IMR-90 (cell line): ENCODE data around the gene DOCK2. TPM values are rescaled to one million over a fixed set of nuclear protein-coding genes. Genes with fewer than 3 reads are reported as not detected.

Experiments
- ATAC-seq: fragments of 200-7000 bp; cut with Tn5 transposase; 2 replicates; pipeline ENCODE4 v1.9.1; 2020; ENCODE audit warnings: low read depth, mild to moderate bottlenecking, moderate library complexity
- BruUV-seq: library from RNA; stranded (reverse); fragments of 400-500 nt; replicated peaks from 2 replicates; lab custom pipeline; 2021; lab: Mats Ljungman, UMichigan
- CTCF ChIA-PET: fragments of 300-600 bp; formaldehyde crosslinking; extraction: SDS; loops from one replicate; lab custom pipeline; 2021; ENCODE audit warnings: antibody characterized with exemption; lab: Yijun Ruan, JAX
- POLR2A ChIA-PET: fragments of 300-600 bp; sonication (Branson Sonifier 250); formaldehyde crosslinking; loops from one replicate; lab custom pipeline; 2022; ENCODE audit warnings: antibody characterized with exemption; ENCODE audit not compliant: unreplicated experiment; lab: Charles Lee
- DNase-seq: peaks from one replicate; pipeline ENCODE4 v3.0.0; 2013
- H2AFZ ChIP-seq: replicated peaks from 2 replicates; pipeline ENCODE3; 2013; ENCODE audit warnings: low read length, mild to moderate bottlenecking; ENCODE audit not compliant: poor library complexity
- H2AK5ac ChIP-seq: 2 replicates; pipeline ENCODE4 v1.6.1; 2013; ENCODE audit warnings: low read depth, low read length, inconsistent platforms
- H2AK9ac ChIP-seq: replicated peaks from 2 replicates; pipeline ENCODE3; 2013; ENCODE audit warnings: mild to moderate bottlenecking, low read depth, low read length, moderate library complexity; ENCODE audit not compliant: poor library complexity
- H2BK120ac ChIP-seq: 2 replicates; pipeline ENCODE4 v1.6.1; 2013; ENCODE audit warnings: low read depth, low read length, inconsistent platforms
- H2BK15ac ChIP-seq: 3 replicates; pipeline ENCODE4 v1.6.1; 2013; ENCODE audit warnings: low read depth, low read length, inconsistent platforms
- H2BK20ac ChIP-seq: 2 replicates; pipeline ENCODE4 v1.6.1; 2013; ENCODE audit warnings: low read depth, mild to moderate bottlenecking, inconsistent platforms, low read length, moderate library complexity
- H2BK5ac ChIP-seq: 2 replicates; pipeline ENCODE4 v1.6.1; 2013; ENCODE audit warnings: mild to moderate bottlenecking, low read depth, low read length, inconsistent platforms; ENCODE audit not compliant: poor library complexity, severe bottlenecking
- H3K14ac ChIP-seq: replicated peaks from 2 replicates; pipeline ENCODE4 v1.6.1; 2013; ENCODE audit warnings: low read depth, low read length, inconsistent platforms
- H3K18ac ChIP-seq: 2 replicates; pipeline ENCODE4 v1.6.1; 2013; ENCODE audit warnings: low read depth, low read length, control low read depth
- H3K23ac ChIP-seq: 2 replicates; pipeline ENCODE4 v1.6.1; 2013; ENCODE audit warnings: low read depth, low read length, inconsistent platforms
- H3K27ac ChIP-seq: 2 replicates; pipeline ENCODE4 v1.5.1; 2013; ENCODE audit warnings: mild to moderate bottlenecking, control low read depth, low read length; ENCODE audit not compliant: insufficient read depth
- H3K27me3 ChIP-seq: 2 replicates; pipeline ENCODE4 v1.6.1; 2013; ENCODE audit warnings: low read length; ENCODE audit not compliant: control insufficient read depth, insufficient read depth
- H3K36me3 ChIP-seq: 2 replicates; pipeline ENCODE4 v1.6.1; 2013; ENCODE audit warnings: low read length, mixed read lengths; ENCODE audit not compliant: control insufficient read depth, insufficient read depth
- H3K4ac ChIP-seq: 2 replicates; pipeline ENCODE4 v1.6.1; 2013; ENCODE audit warnings: low read depth, low read length, inconsistent platforms
- H3K4me1 ChIP-seq: 2 replicates; pipeline ENCODE4 v1.6.1; 2013; ENCODE audit warnings: low read length, mixed read lengths; ENCODE audit not compliant: control insufficient read depth, insufficient read depth
- H3K4me2 ChIP-seq: 2 replicates; pipeline ENCODE4 v1.6.1; 2013; ENCODE audit warnings: low read depth, mild to moderate bottlenecking, control low read depth, low read length, moderate library complexity
- H3K4me3 ChIP-seq: 2 replicates; pipeline ENCODE4 v1.5.1; 2013; ENCODE audit warnings: low read depth, mild to moderate bottlenecking, control low read depth, low read length, moderate library complexity; ENCODE audit not compliant: insufficient read depth
- H3K56ac ChIP-seq: 2 replicates; pipeline ENCODE4 v1.6.1; 2013; ENCODE audit warnings: low read length, inconsistent platforms; ENCODE audit not compliant: insufficient read depth; ENCODE audit errors: extremely low read depth
- H3K79me1 ChIP-seq, 2 experiments: 2 replicates each; pipeline ENCODE4 v1.6.1; 2013; ENCODE audit warnings: low read length in 2 of 2, inconsistent platforms in 1 of 2, low read depth in 1 of 2
- H3K9ac ChIP-seq: 2 replicates; pipeline ENCODE4 v1.6.1; 2013; ENCODE audit warnings: low read depth, low read length, control low read depth
- H3K9me1 ChIP-seq: 2 replicates; pipeline ENCODE4 v1.6.1; 2013; ENCODE audit warnings: low read length, inconsistent platforms; ENCODE audit not compliant: insufficient read depth
- H3K9me3 ChIP-seq: 2 replicates; pipeline ENCODE4 v1.6.1; 2013; ENCODE audit warnings: low read length; ENCODE audit not compliant: control insufficient read depth, insufficient read depth
- H4K20me1 ChIP-seq: 2 replicates; pipeline ENCODE4 v1.6.1; 2013; ENCODE audit warnings: low read length, inconsistent platforms; ENCODE audit not compliant: insufficient read depth
- H4K5ac ChIP-seq: 2 replicates; pipeline ENCODE4 v1.6.1; 2013; ENCODE audit warnings: mild to moderate bottlenecking, low read depth, low read length, control low read depth
- H4K8ac ChIP-seq, 2 experiments: 2 replicates each; pipeline ENCODE4 v1.6.1; 2013; ENCODE audit warnings: low read depth in 2 of 2, low read length in 2 of 2, control low read depth in 1 of 2, inconsistent platforms in 1 of 2
- H4K91ac ChIP-seq: 2 replicates; pipeline ENCODE4 v1.6.1; 2013; ENCODE audit warnings: low read depth, low read length, inconsistent platforms; ENCODE audit not compliant: insufficient read depth
- BHLHE40 ChIP-seq: fragments of 150-350 bp; IDR thresholded peaks from 2 replicates; pipeline ENCODE4 v1.6.1; 2016; ENCODE audit warnings: mild to moderate bottlenecking, low read depth, low read length
- CEBPB ChIP-seq: IDR thresholded peaks from 2 replicates; pipeline ENCODE4 v1.6.1; 2012; ENCODE audit warnings: low read depth, low read length, improper control_type of control experiment
- CHD1 ChIP-seq: IDR thresholded peaks from 2 replicates; pipeline ENCODE4 v1.6.1; 2012; ENCODE audit warnings: low read depth, low read length, improper control_type of control experiment
- MXI1 ChIP-seq: IDR thresholded peaks from 2 replicates; pipeline ENCODE4 v1.6.1; 2012; ENCODE audit warnings: low read depth, mild to moderate bottlenecking, low read length, moderate library complexity, borderline replicate concordance
- NFE2L2 ChIP-seq: fragments of 150-350 bp; IDR thresholded peaks from 2 replicates; pipeline ENCODE4 v1.6.1; 2016; ENCODE audit warnings: low read depth, mild to moderate bottlenecking, low read length
- POLR2A ChIP-seq: IDR thresholded peaks from 2 replicates; pipeline ENCODE4 v1.6.1; 2012; ENCODE audit warnings: mild to moderate bottlenecking, low read depth, low read length
- RAD21 ChIP-seq: IDR thresholded peaks from 2 replicates; pipeline ENCODE4 v1.6.1; 2012; ENCODE audit warnings: low read length, improper control_type of control experiment
- RFX5 ChIP-seq: IDR thresholded peaks from 2 replicates; pipeline ENCODE4 v1.8.0; 2012; ENCODE audit warnings: low read depth, mild to moderate bottlenecking, low read length, moderate library complexity
- SMC3 ChIP-seq: fragments of 150-350 bp; IDR thresholded peaks from 2 replicates; pipeline ENCODE4 v1.6.1; 2016; ENCODE audit warnings: low read depth, mild to moderate bottlenecking, antibody characterized with exemption, low read length, moderate library complexity
- WGBS, 2 experiments: methylation state at CpG; one replicate each; pipeline versions ENCODE4 v1.1.5 to v1.1.7; 2013; ENCODE audit warnings: missing lambda C conversion rate in 2 of 2; ENCODE audit not compliant: insufficient read length in 1 of 2; ENCODE audit errors: extremely low coverage in 2 of 2; 5-methylcytosine and 5-hydroxymethylcytosine counted together
- dilution Hi-C: fragments of 300-500 bp; cut with HindIII; formaldehyde crosslinking; loops from one replicate; pipeline ENCODE4 v1.14.3; 2018; ENCODE audit warnings: low sequenced_read_pairs; ENCODE audit not compliant: unreplicated experiment
- in situ Hi-C: fragments of 300-500 bp; cut with MboI; formaldehyde crosslinking; loops from 3 replicates; pipeline ENCODE4 v1.14.3; 2019; ENCODE audit warnings: low sequenced_read_pairs, inconsistent platforms, mixed read lengths
- intact Hi-C: fragments of 100-400 bp; cut with micrococcal nuclease; formaldehyde crosslinking; loops from 2 replicates; pipeline ENCODE4 v1.10.0; 2022
- polyA plus RNA-seq, 3 experiments: library from polyadenylated mRNA; depleted of rRNA; stranded (reverse); fragments of >200 nt; gene quantifications; 2 replicates each; pipeline ENCODE4 v1.2.3, GENCODE V29; 2012; ENCODE audit warnings: low replicate concordance in 1 of 3
- total RNA-seq: library from RNA; depleted of rRNA; stranded (reverse); fragments of >200 nt; gene quantifications from 2 replicates; pipeline ENCODE4 v1.2.3, GENCODE V29; 2012
- TF ChIP-seq, protein P1 (sequence below): conservative IDR thresholded peaks from 2 replicates; pipeline ENCODE4 v1.5.1; 2012; ENCODE audit warnings: mild to moderate bottlenecking, low read depth, low read length, improper control_type of control experiment

The DOCK2 gene
- total and polyA plus RNA-seq, 2 of the 4 experiments (the other 2 are of a cell fraction) = 0.72 to 3.0 TPM

DNA sequence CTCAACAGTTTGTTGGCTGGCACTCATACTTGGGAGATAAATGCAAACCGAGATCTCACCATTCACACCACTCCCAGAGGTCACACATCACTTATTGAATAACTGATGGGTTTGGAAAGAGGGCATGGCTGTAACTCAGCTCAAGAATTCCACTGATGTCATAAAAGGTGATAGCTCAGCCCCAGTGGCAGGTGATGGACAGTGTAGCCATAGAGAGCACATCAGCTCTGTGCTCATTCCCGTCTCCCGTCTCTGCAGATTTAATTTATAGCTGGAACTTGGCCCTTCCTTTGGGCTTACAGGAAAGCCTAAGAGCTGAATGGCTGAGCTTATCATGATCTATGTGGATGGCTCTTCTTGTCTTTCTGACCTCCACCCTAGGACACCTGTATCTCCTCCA lies 283.4 kb downstream of the DOCK2 start:
- no peak overlapping the region for H3K4me2 ChIP-seq
- no peak overlapping the region for H3K23ac ChIP-seq
- H4K91ac ChIP-seq = no peak overlapping the region
- no peak overlapping the region for H2AFZ ChIP-seq
- H3K14ac ChIP-seq = no peak overlapping the region
- H3K27me3 ChIP-seq = no peaks in the 10 kb centered on the region
- H2BK15ac ChIP-seq = no peak overlapping the region; the same call in 2 of the 3 replicates
- no CpG with 5 or more reads among the region's 3 CpGs for WGBS, 2 experiments
- no peak overlapping the region for H3K18ac ChIP-seq
- H3K79me1 ChIP-seq = peaks cover 6 to 14% of the 10 kb centered on the region in 2 experiments; a peak in 3 of 4 replicates
- H3K27ac ChIP-seq = no peak overlapping the region
- no peak overlapping the region for H4K5ac ChIP-seq
- BruUV-seq = no TSS peak
- no peak overlapping the region for H2BK120ac ChIP-seq
- no peak overlapping the region for H3K9ac ChIP-seq
- DNase-seq (no peak), ATAC-seq (no peak)
- H3K4me1 ChIP-seq = peaks cover 9% of the 10 kb centered on the region
- 0 out of 2 replicates have a peak, but pooled peaks cover 2% of the 10 kb centered on the region for H3K9me1 ChIP-seq
- ChIA-PET POLR2A (no interaction called here), CTCF (interaction anchor here (2.6 kb wide), 1 partner anchor 60 kb away, joined by 8 read pairs; the partner anchor contains the start of gene INSYN2B)
- no peak overlapping the region for H2AK5ac ChIP-seq
- in situ Hi-C loops (no loop called here), dilution Hi-C loops (no loop called here), intact Hi-C loops (no loop called here)
- no peaks in the 10 kb centered on the region for H3K9me3 ChIP-seq
- no peak overlapping the region for H3K56ac ChIP-seq
- no peak overlapping the region for H2BK20ac ChIP-seq
- H2AK9ac ChIP-seq = no peak overlapping the region
- H3K4ac ChIP-seq = no peak overlapping the region
- no peak overlapping the region for H2BK5ac ChIP-seq
- no peak overlapping the region for H3K4me3 ChIP-seq
- no peaks in the 10 kb centered on the region for H4K20me1 ChIP-seq
- no peak for TF ChIP-seq RFX5
- TF ChIP-seq SMC3 = no peak
- TF ChIP-seq NFE2L2 = no peak
- TF ChIP-seq, protein P1, sequence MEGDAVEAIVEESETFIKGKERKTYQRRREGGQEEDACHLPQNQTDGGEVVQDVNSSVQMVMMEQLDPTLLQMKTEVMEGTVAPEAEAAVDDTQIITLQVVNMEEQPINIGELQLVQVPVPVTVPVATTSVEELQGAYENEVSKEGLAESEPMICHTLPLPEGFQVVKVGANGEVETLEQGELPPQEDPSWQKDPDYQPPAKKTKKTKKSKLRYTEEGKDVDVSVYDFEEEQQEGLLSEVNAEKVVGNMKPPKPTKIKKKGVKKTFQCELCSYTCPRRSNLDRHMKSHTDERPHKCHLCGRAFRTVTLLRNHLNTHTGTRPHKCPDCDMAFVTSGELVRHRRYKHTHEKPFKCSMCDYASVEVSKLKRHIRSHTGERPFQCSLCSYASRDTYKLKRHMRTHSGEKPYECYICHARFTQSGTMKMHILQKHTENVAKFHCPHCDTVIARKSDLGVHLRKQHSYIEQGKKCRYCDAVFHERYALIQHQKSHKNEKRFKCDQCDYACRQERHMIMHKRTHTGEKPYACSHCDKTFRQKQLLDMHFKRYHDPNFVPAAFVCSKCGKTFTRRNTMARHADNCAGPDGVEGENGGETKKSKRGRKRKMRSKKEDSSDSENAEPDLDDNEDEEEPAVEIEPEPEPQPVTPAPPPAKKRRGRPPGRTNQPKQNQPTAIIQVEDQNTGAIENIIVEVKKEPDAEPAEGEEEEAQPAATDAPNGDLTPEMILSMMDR = no peak
- TF ChIP-seq RAD21 = no peak
- TF ChIP-seq CEBPB = no peak
- no peak for TF ChIP-seq POLR2A
- no peak for TF ChIP-seq BHLHE40
- no peak for TF ChIP-seq CHD1
- no peak for TF ChIP-seq MXI1
- H3K36me3 ChIP-seq = no peaks in the 10 kb centered on the region
- no peak overlapping the region for H4K8ac ChIP-seq
